HL-60 (cell line): ENCODE measurements around the gene TLE2.

Experiments used
- DNase-seq, 2 experiments: peaks; one replicate each; pipeline ENCODE4 v3.0.0-alpha.2; 2010 to 2020; ENCODE audit warnings: low read depth in 1 of 2, low spot score in 1 of 2
- H3K27ac ChIP-seq: fragments of 250-450 bp; sonication (Bioruptor Pico); replicated peaks from 2 replicates; pipeline ENCODE4 v1.5.1; 2020; ENCODE audit warnings: mild to moderate bottlenecking, moderate library complexity
- H3K27me3 ChIP-seq: fragments of 250-450 bp; sonication (Bioruptor Pico); 2 replicates; pipeline ENCODE4 v1.5.1; 2021; ENCODE audit warnings: mild to moderate bottlenecking, moderate library complexity; ENCODE audit not compliant: insufficient read depth, poor library complexity, severe bottlenecking
- H3K4me3 ChIP-seq: replicated peaks from 2 replicates; pipeline ENCODE4 v1.5.1; 2011; ENCODE audit warnings: mild to moderate bottlenecking, control low read depth, low read length; ENCODE audit not compliant: insufficient read depth
- GABPA ChIP-seq: IDR thresholded peaks from 2 replicates; pipeline ENCODE4 v1.6.1; 2012; ENCODE audit warnings: low read depth
- POLR2AphosphoS5 ChIP-seq: IDR thresholded peaks from 2 replicates; pipeline ENCODE4 v1.6.1; 2012; ENCODE audit warnings: low read depth
- SPI1 ChIP-seq: IDR thresholded peaks from 2 replicates; pipeline ENCODE4 v1.6.1; 2012; ENCODE audit warnings: low read depth, mild to moderate bottlenecking, borderline replicate concordance
- TF ChIP-seq, protein P1 (sequence below): IDR thresholded peaks from one replicate; pipeline ENCODE4 v1.5.1; 2011; ENCODE audit warnings: low read length, control low read depth, inconsistent platforms; ENCODE audit not compliant: insufficient read depth
- TF ChIP-seq, protein P2 (sequence below): IDR thresholded peaks from 2 replicates; pipeline ENCODE4 v1.6.1; 2012; ENCODE audit warnings: low read depth; ENCODE audit not compliant: insufficient replicate concordance

Gene TLE2

DNA sequence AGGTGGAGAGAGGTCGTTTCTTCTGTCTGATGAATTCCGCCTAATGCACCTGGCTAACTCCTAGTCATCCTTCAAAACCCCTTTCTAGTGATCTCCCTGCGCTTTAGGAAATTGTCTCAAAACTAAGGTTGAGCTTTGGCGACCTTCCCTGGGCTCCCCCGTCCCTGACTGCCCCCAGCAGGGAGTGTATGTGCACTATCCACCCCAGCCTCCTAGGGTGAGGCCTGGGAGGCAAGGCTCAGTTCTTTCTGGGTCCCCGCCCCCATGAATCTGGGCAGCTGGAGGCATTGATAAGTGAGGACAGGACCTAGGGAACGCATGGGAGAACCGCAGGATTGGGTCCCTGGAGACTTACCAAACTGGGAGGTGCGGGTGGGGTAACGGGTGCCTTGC, 51.3 kb downstream of the TLE2 start:
- no peak for DNase-seq
- Histone ChIP-seq H3K27ac (no peak overlapping the region), H3K4me3 (no peak overlapping the region), H3K27me3 (peaks cover 22% of the 10 kb centered on the region)
- no peak for TF ChIP-seq SPI1
- TF ChIP-seq, protein P1, sequence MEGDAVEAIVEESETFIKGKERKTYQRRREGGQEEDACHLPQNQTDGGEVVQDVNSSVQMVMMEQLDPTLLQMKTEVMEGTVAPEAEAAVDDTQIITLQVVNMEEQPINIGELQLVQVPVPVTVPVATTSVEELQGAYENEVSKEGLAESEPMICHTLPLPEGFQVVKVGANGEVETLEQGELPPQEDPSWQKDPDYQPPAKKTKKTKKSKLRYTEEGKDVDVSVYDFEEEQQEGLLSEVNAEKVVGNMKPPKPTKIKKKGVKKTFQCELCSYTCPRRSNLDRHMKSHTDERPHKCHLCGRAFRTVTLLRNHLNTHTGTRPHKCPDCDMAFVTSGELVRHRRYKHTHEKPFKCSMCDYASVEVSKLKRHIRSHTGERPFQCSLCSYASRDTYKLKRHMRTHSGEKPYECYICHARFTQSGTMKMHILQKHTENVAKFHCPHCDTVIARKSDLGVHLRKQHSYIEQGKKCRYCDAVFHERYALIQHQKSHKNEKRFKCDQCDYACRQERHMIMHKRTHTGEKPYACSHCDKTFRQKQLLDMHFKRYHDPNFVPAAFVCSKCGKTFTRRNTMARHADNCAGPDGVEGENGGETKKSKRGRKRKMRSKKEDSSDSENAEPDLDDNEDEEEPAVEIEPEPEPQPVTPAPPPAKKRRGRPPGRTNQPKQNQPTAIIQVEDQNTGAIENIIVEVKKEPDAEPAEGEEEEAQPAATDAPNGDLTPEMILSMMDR: no peak
- TF ChIP-seq, protein P2, sequence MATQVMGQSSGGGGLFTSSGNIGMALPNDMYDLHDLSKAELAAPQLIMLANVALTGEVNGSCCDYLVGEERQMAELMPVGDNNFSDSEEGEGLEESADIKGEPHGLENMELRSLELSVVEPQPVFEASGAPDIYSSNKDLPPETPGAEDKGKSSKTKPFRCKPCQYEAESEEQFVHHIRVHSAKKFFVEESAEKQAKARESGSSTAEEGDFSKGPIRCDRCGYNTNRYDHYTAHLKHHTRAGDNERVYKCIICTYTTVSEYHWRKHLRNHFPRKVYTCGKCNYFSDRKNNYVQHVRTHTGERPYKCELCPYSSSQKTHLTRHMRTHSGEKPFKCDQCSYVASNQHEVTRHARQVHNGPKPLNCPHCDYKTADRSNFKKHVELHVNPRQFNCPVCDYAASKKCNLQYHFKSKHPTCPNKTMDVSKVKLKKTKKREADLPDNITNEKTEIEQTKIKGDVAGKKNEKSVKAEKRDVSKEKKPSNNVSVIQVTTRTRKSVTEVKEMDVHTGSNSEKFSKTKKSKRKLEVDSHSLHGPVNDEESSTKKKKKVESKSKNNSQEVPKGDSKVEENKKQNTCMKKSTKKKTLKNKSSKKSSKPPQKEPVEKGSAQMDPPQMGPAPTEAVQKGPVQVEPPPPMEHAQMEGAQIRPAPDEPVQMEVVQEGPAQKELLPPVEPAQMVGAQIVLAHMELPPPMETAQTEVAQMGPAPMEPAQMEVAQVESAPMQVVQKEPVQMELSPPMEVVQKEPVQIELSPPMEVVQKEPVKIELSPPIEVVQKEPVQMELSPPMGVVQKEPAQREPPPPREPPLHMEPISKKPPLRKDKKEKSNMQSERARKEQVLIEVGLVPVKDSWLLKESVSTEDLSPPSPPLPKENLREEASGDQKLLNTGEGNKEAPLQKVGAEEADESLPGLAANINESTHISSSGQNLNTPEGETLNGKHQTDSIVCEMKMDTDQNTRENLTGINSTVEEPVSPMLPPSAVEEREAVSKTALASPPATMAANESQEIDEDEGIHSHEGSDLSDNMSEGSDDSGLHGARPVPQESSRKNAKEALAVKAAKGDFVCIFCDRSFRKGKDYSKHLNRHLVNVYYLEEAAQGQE: no peak
- no peak for TF ChIP-seq GABPA
- no peak for TF ChIP-seq POLR2AphosphoS5

DNA sequence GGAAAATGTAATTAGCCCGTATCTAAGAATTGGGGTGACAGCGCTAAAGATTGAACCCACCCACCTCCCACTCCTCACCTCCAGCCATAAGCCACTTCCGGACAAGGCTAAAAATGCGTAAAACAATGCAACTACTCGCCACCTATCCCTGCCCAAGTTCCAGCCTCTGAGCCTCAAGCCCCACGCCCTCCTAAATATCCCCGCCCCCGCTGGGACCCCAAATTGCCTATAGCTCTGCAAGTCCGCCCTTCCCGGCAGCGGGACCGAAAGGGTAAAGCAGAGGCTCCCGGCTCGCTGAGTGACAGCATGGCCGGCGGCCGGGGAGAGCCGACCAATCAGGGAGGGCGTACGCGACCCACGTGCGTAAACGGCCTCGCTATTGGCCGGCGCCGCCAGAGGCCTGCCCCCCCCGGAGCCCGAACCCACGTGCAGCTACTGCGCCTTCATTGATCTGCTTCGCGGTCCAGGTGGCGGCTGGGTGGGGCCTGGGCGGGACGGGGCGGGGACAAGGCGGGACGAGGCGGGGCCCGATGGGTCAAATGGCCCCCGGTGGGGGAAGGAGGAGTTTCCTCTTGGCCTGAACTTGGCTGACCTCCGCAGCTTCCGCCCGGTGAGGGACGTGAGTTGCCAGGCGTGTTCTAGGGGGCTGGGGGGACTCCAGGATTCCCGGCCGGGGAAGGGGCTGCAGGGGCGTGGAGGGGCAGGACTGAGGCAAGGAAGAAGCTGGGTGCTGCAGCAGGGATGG, 51.9 kb downstream of the TLE2 start, which contains the start of gene TLE6:
Gene TLE6 (plus strand): TSS at position 564 of the 745 bp plus-strand sequence. CDS start 670 bp downstream, outside the sequence.
- Histone ChIP-seq H3K27ac (no peak within 1 kb of the TSS), H3K4me3 (peak within 1 kb of the TSS; percentile 25), H3K27me3 (peaks cover 22% of the 10 kb centered on the region)
- peak; percentile 76 to 85 for DNase-seq
- TF ChIP-seq GABPA (no peak), SPI1 (no peak)
- TF ChIP-seq, protein P2: no peak
- TF ChIP-seq, protein P1: no peak

DNA sequence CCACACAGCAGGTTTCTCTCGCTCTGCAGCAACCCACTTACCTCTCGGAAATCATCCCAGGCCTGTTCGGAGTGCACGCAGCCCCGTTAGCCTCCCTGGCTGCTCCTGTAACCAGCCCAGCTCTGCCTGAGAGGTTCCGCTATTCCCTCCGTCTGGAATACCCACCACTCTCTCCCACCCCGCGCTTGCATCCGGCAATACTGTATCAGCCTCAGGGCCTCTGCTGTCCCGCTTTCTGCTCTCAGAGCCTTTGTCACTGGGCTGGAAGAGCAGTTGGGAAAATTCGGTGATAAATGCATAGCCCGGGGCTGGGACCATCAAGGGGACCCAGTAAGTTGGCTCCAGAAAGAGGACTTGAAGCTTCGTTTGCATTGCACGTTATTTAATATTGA, 52.5 kb downstream of the TLE2 start:
- Histone ChIP-seq H3K27ac (no peak overlapping the region), H3K27me3 (peaks cover 18% of the 10 kb centered on the region), H3K4me3 (peak overlapping the region; percentile 25)
- no peak for DNase-seq
- TF ChIP-seq POLR2AphosphoS5: no peak
- no peak for TF ChIP-seq SPI1
- TF ChIP-seq, protein P2: no peak
- TF ChIP-seq, protein P1: no peak
- no peak for TF ChIP-seq GABPA
